Activated naive CD8-positive, alpha-beta T cell (primary cell): ENCODE results near the gene UBA52.

Source experiments
- H3K27ac Mint-ChIP-seq: one replicate; pipeline ENCODE4 v1.8.0; 2021; ENCODE audit warnings: mixed read lengths
- H3K27me3 Mint-ChIP-seq: one replicate; pipeline ENCODE4 v1.8.0; 2021; ENCODE audit warnings: mixed read lengths
- H3K36me3 Mint-ChIP-seq: one replicate; pipeline ENCODE4 v1.8.0; 2021; ENCODE audit warnings: mixed read lengths
- H3K4me1 Mint-ChIP-seq: one replicate; pipeline ENCODE4 v1.8.0; 2021; ENCODE audit warnings: low read depth, mixed read lengths
- H3K4me3 Mint-ChIP-seq: one replicate; pipeline ENCODE4 v1.8.0; 2021; ENCODE audit warnings: mild to moderate bottlenecking, mixed read lengths
- H3K9me3 Mint-ChIP-seq: one replicate; pipeline ENCODE4 v1.8.0; 2021; ENCODE audit warnings: low read depth, mixed read lengths

Gene UBA52

DNA sequence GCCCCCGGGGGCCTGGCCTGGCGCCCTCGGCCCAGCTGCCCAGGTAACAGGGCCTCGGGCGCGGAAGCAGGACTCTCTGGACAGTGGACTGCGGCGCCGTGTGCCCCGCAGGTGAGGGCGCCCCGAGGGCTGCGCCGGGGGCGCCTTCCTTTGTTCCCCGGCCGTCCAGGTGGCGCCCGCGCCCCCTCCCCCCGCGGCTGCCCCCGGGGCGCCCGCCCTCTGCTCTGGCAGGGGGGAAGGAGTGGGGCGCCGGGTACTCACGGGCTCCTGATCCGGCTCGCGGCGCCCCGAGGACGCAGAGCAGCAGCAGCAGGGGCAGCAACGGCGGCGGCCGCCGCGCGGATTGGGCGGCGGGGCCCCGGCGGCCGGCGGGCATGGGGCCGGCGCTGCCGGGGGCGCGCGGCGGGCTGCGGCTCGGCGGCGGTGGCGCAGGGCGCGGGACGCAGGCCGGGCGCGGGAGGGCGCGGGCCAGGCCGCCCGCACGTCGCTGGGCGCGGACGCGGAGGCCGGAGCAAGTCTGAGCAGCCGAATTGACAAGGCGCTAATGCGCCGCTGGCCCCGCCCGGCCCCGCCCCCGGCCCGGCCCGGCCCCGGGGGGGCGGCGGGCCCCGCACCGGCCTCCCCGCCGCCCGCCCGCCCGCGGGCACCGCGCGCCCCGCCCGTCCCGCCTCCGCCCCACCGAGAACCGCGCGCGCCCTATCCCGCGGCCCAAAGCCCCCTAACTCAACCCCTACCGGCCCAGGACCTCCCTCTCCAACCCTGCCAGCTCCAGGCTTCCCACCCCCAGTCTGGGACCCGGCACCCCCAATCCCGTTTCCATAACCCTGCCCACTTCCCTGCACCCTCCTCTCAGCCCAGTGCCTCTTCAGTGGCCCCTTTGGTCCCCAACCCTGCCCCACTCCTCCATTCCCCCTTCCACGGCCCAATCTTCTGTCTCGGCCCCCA lies 34.9 kb downstream of the UBA52 start, which contains the start of gene CRLF1:
CRLF1 (minus strand) TSS at position 519 of the 945 bp plus-strand sequence; CDS start at position 376, 143 bp downstream.
- no peaks in the 10 kb centered on the region for H3K9me3 Mint-ChIP-seq
- H3K4me1 Mint-ChIP-seq, result peaks cover 21% of the 10 kb centered on the region
- H3K36me3 Mint-ChIP-seq, result no peaks in the 10 kb centered on the region
- peaks cover 28% of the 10 kb centered on the region for H3K27me3 Mint-ChIP-seq
- no peak within 1 kb of the TSS for H3K27ac Mint-ChIP-seq
- H3K4me3 Mint-ChIP-seq, result no peak within 1 kb of the TSS

DNA sequence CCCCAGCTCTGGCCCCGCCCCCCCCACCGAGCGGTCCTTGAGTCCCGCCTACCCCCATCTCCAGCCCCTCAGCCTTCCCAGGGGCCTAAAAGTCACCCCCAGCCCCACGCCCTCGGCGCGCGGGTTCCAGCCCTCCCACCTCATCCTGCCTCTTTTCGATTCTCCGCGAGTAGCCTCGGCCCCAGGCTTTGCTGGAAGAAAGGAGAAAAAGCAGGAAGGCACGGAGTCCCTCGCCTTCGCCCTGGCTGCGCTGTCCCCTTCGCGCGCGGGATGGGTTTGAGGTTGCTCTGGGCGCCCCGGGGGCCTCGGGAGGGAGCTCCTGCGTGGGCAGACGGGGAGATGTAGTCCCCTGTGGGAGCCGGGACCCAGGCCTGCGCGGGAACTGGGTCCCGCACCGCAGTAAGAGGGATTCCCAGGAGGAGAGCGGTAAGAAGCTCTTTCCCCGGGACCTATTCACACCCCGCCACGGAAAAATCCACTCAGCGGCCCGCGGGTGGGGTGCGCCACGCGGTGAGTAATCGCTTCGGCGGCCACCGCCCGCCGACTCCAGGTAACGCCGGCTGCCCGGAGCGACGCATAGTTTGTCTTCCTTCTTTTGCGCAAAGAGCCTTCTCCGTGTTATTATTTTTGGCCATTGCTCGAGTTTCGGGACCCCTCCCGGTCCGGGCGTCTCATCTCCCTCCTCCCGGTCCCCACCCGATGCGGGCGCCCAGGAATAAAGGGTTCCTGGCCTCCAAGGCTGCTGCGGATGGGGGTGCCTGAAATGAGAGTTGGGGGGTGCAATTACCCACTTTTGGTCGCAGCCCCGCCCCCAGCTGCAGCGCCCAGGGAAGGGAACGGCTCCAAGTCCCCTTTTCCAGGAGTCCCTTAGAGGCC lies 35.8 kb downstream of the UBA52 start:
- Mint-ChIP-seq H3K27me3 (peaks cover 27% of the 10 kb centered on the region), H3K27ac (no peak overlapping the region), H3K36me3 (no peaks in the 10 kb centered on the region), H3K4me1 (peaks cover 27% of the 10 kb centered on the region), H3K9me3 (no peaks in the 10 kb centered on the region), H3K4me3 (no peak overlapping the region)

DNA sequence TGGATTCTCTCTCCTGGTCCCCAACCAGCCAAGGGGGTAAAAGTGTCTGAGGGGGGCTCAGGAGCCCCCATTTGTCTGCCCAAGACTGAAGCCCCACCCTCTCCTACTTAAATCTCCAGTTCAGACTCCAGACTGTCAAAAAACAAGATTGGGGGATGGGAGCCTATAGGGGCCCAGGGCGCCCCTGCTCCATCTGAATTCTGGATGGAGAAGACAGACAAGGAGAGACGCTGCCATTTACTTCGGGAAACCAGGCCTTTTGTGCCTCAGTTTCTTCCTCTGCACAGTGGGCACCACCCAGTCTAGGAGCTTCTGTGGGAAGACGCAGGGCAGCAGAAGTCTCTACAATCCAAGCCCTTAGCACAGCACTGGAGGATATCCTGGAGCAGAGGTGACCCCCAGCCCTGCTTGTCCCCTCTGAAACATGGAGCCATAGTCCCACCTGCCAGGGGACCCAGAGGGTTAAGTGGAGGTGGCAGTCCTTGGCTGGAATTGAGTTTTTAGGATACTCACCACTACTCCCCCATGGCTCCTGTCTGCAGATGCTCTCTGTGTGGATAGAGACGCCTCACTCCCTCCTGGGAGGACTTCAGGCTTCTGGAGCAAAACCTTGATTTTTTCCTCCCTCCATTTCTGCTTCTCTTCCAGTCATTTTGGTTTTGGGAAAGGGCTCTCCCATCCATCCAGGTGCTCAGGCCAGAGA lies 36.6 kb downstream of the UBA52 start:
- H3K4me3 Mint-ChIP-seq, result peak overlapping the region; percentile 51
- no peaks in the 10 kb centered on the region for H3K9me3 Mint-ChIP-seq
- H3K27me3 Mint-ChIP-seq, result peaks cover 24% of the 10 kb centered on the region
- no peak overlapping the region for H3K27ac Mint-ChIP-seq
- peaks cover 26% of the 10 kb centered on the region for H3K4me1 Mint-ChIP-seq
- H3K36me3 Mint-ChIP-seq, result no peaks in the 10 kb centered on the region

DNA sequence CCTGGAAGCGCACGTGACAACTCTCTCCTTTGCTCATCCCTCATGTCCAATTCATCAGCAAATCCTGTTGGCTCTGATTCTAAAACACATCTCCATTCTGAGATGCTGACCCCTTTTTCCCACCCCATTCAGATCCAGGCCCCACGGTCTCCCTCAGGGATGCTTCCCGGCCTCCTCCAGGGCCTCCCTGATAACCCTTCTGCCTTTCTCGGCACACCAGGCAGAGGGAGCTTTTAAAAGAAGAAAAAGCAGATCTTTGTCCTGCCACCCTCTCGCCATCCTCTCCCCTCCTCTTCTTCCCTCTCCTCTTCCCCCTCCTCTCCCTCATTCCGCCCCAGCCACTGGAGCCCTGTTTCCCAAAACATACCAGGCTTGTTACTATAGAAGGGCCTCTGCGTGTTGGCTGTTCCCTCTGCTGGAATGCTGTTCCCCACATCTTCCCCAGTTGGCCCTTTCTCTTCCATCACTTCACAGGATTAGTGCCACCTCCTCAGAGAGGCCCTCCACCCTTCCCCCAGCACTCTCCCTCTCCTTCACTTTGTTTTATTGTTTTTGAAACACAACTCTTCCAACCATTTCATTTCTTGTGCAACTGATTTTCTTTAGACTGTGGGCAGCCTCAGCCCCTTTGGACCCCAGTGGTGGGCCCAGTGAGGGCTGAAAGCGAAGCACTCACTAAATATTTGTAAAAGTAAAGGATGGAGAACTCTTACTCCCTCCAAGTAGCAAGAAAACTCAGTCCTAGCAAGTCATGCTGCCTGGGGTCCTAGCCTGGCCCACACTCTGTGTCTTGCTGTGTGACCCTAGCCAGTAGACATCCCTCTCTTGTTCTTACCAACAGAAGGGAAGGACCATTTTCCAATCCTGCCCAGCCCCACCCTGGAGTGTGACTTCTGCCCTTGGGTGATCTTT lies 37.4 kb downstream of the UBA52 start:
- Mint-ChIP-seq H3K27me3 (peaks cover 26% of the 10 kb centered on the region), H3K36me3 (no peaks in the 10 kb centered on the region), H3K27ac (no peak overlapping the region), H3K9me3 (no peaks in the 10 kb centered on the region), H3K4me1 (peaks cover 28% of the 10 kb centered on the region), H3K4me3 (peak overlapping the region; percentile 51)

DNA sequence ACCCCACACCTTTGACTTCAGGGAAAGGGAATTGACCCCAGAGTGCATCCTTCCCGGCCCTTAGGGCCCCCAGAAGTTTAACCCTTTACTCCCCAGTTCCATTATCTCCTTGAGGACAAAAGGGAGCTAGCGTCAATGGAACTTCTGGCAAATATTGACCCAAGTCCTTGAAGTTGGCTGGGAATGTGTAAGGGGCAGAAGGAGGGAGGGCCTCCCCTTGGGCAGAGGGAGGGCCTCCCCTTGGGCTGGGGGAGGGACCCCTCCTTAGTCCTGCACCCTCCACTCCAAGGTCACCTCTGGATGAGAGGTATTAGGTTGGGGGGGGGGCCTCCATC lies 38.0 kb downstream of the UBA52 start:
- H3K27ac Mint-ChIP-seq, result no peak overlapping the region
- H3K4me1 Mint-ChIP-seq, result peaks cover 31% of the 10 kb centered on the region
- H3K4me3 Mint-ChIP-seq, result no peak overlapping the region

DNA sequence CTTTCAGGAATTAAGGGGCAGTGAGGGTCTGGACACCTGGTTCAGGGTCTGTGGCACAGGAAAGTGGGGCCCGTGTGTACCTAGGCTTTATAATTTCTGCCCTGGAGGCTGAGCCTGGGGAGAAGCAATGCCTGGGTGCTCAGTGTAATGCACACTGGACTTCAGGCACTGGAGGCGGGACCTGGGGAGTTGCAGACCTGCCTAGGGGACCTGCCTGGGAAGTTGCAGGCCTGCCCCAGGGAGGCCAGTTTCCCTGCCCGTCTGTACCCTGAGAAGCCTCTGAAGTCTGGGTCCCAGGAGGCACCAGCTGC lies 38.5 kb downstream of the UBA52 start:
- H3K27me3 Mint-ChIP-seq, result peaks cover 31% of the 10 kb centered on the region

More for the DNA sequence above, 38.0 kb downstream of the UBA52 start:
- Mint-ChIP-seq H3K27me3 (peaks cover 29% of the 10 kb centered on the region), H3K9me3 (no peaks in the 10 kb centered on the region), H3K36me3 (no peaks in the 10 kb centered on the region)

DNA sequence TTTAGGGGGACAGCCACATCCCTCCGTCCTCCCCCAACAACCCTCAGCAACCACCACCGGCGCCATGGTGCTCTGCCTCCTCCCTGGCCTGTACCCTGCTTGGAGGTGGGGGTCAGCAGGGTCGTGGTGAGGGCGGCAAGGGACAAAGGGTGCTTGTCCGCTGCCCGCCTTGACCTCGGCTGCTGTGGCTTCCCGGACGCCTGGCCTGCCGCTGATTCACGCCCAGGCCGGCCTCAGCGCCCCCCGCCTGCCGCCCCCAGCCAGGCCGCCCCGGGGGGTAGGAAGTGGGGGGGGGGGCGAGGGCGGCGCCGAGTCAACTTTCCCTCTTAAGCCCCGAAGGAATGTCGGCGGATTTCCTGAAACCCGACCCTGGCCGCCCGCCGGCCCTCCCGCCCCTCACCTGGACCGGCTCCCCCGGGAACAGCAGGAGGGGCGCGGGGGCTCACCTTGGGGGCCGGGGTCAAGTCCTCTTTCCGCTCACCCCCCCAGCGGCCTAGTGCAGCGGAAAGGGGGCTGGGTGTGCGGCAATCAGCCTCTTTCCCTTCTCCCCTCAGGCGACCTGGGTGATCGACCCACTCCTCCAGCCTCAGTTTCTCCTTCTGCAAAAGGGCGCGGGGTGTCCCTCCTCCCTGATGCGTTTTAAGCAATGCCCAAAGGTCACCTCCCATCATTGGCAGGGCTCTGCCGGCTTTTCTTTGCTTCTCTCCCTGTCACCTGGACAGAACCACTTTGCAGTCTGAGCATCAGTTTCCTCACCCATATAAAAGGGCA lies 39.1 kb downstream of the UBA52 start:
- no peak overlapping the region for H3K27ac Mint-ChIP-seq
- no peaks in the 10 kb centered on the region for H3K36me3 Mint-ChIP-seq
- peaks cover 27% of the 10 kb centered on the region for H3K4me1 Mint-ChIP-seq
- H3K9me3 Mint-ChIP-seq, result no peaks in the 10 kb centered on the region
- H3K4me3 Mint-ChIP-seq, result peak overlapping the region; percentile 79
- peaks cover 29% of the 10 kb centered on the region for H3K27me3 Mint-ChIP-seq

More for the DNA sequence above, 38.5 kb downstream of the UBA52 start:
- no peaks in the 10 kb centered on the region for H3K36me3 Mint-ChIP-seq
- no peaks in the 10 kb centered on the region for H3K9me3 Mint-ChIP-seq
- no peak overlapping the region for H3K27ac Mint-ChIP-seq
- H3K4me3 Mint-ChIP-seq, result no peak overlapping the region
- peaks cover 31% of the 10 kb centered on the region for H3K4me1 Mint-ChIP-seq

DNA sequence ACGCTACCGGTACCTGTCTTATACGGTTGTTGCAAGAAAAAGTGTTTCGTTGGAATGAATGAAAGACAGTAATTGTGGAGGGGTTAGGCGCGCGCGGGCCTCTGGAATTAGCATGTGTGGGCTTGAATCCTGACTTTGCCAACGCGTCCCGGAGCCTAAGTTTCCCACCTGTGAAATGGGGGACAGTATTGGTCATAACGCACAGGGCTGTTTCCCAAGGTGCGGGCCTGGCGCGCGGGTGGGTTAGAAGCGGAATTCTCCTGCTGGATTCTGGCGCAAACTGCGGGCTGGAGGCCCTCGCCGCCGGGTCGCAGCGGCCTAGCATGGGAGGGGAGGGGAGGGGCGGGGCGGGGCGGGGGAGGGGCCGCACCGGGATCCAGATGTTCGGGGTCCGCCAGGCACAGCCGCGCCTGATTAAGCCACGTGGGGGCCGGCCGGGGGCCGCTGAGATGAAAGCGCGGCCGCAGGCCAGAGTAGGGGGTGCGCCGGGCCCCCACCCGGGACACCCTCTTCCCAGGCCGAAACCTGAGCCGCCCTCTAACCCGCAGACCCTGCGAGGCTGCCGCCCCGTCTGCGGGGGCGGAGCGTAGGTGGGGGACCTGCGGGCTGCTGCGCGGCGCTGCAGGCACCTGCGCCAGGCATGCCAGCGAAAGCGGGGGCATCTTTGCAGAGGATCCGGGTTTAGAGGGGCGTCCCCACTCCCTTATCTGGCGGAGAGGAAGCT lies 39.8 kb downstream of the UBA52 start:
- peaks cover 29% of the 10 kb centered on the region for H3K27me3 Mint-ChIP-seq
- peaks cover 27% of the 10 kb centered on the region for H3K4me1 Mint-ChIP-seq
- no peaks in the 10 kb centered on the region for H3K36me3 Mint-ChIP-seq
- H3K4me3 Mint-ChIP-seq, result peak overlapping the region; percentile 82
- no peaks in the 10 kb centered on the region for H3K9me3 Mint-ChIP-seq
- no peak overlapping the region for H3K27ac Mint-ChIP-seq

DNA sequence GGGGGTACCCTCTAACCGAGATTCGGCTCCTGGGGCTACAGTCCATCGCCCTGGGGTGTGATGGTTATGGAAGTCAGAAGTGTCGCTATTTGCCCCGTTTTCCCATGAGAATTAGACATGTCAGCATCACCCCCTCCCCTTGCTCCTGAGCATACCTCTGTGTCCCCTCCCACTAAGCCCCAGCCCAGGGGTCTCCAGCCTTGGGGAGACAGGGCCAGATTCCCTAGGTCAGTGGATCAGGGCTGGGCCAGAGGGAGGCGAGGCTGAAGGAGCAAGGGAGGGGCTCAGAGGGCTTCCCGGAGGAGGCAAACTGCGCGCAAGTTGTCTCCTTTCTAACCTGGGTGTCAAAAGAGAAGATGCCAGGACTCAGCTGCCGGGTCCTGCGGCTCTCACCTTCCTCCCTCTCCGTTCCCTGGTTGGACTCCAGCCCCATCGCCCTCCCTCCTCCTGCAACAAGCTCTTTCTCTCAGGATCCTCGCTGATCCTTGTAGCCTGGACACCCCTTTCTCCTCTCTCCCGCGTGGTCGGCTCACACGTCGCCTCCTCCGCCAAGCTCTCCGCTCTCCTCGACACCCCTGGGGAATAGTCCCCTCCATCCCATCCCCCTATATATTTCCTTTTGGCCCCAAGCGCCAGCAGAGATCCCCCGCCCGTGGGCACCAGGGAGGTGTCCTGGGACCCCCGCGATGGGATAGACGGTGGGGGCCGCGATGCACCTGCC lies 40.6 kb downstream of the UBA52 start:
- Mint-ChIP-seq H3K27me3 (peaks cover 29% of the 10 kb centered on the region), H3K4me1 (peaks cover 27% of the 10 kb centered on the region), H3K9me3 (no peaks in the 10 kb centered on the region), H3K27ac (no peak overlapping the region), H3K4me3 (peak overlapping the region; percentile 82), H3K36me3 (no peaks in the 10 kb centered on the region)

DNA sequence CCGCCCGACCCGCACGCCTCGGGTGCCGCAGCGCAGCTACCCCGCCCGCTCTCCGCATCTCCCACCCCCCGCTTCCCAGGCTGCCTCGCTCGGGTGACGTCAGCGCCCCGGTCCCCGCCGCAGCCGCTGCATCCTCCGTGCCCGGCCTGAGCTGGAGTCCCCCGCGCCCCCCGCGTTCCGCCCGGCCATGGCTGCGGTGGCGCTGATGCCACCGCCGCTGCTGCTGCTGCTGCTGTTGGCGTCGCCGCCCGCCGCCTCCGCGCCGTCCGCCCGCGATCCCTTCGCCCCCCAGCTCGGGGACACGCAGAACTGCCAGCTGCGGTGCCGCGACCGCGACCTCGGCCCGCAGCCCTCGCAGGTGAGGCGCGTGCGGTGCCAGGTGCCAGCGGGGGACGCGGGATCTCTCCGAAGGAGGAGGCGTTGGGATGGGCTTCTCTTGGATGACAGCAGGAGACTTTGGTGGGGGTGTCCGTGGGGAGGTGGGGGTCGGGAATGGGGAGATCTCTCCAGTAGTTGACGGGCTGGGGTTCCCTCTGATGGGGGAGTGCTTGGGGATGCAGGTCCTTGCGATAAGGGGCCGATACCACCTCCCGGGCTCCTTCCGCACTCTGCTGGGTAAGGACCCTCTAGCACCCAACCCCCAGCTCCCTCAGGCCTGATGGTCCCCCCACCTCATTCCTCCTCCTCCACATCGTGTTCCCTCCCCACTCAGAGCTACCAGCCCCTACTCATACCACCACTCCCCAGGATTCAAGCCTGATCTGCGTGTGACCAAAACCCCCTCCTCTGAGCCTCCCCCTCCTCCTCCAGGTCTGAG lies 41.3 kb downstream of the UBA52 start, which contains the start of gene TMEM59L:
TMEM59L (plus strand) TSS at position 99 of the 817 bp plus-strand sequence; CDS start at position 188, 89 bp downstream.
- H3K4me3 Mint-ChIP-seq, result peak within 1 kb of the TSS; percentile 82
- H3K27ac Mint-ChIP-seq, result no peak within 1 kb of the TSS
- peaks cover 27% of the 10 kb centered on the region for H3K4me1 Mint-ChIP-seq
- H3K27me3 Mint-ChIP-seq, result peaks cover 33% of the 10 kb centered on the region
- H3K9me3 Mint-ChIP-seq, result no peaks in the 10 kb centered on the region
- H3K36me3 Mint-ChIP-seq, result no peaks in the 10 kb centered on the region

DNA sequence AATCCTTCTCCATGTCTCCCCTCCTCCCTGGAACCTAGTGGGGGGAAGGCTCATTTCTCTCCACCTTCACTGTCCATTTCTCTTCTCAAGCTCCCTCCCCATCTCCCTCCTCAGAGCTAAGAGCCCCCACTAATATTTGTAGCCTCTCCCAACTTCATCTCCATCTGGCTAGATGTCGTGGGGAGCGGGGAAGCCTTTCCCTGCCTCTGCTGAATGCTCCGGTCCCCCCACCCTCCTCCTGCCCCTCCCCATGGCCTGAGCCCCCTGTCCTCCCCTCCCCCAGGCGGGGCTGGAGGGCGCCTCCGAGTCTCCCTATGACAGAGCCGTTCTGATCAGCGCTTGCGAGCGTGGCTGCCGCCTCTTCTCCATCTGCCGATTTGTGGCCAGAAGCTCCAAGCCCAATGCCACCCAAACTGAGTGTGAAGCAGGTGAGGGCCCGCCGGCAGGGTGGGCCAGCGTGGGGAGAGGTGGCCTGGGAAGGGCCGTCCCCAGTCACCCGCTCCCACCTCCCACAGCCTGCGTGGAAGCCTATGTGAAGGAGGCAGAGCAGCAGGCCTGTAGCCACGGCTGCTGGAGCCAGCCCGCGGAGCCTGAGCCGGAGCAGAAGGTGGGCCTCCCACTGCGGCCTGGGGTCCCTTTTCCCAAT lies 42.1 kb downstream of the UBA52 start:
- peaks cover 31% of the 10 kb centered on the region for H3K27me3 Mint-ChIP-seq
- H3K27ac Mint-ChIP-seq, result no peak overlapping the region
- H3K9me3 Mint-ChIP-seq, result no peaks in the 10 kb centered on the region
- peak overlapping the region; percentile 75 for H3K4me3 Mint-ChIP-seq
- peaks cover 24% of the 10 kb centered on the region for H3K4me1 Mint-ChIP-seq
- no peaks in the 10 kb centered on the region for H3K36me3 Mint-ChIP-seq
